ENCODE data around the gene BRAF. TPM values are rescaled to one million over a fixed set of nuclear protein-coding genes. Genes with fewer than 3 reads are reported as not detected.

BRAF gene
- total RNA-seq, 1 donor from 2014 or later: 48.0 TPM

DNA sequence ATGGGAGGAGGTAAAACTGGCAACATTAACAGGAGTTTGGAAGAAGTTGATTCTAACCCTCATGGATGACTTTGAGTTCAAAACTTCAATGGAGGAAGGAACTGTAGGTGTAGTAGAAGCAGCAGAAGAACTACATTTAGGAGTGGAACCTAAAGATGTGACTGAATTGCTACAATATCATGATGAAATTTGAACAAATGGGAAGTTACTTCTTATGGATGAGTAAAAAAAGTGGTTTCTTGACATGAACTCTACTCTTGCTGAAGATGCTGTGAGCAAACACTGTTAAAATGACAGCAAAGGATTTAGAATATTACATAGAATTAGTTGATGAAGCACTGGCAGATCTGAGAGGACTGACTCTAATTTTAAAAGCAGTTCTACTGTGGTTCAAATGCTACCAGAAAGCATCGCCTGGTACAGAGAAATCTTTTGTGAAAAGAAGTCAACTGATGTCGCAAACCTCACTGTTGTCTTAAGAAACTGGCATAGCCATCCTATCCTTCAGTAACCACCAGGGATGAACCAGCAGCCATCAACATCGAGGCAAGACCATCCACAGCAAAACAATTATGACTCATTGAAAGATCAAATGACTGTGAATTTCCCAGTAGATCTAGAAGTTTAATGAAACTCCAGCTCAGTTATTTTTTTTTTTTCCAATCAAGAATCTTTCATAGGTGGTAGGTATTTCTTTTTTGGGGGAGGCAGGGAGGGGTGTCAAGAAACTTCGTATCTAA is 20.8 kb downstream of the BRAF start:
- DNase-seq (ENCODE audit: low spot score): no peak
- H4K20me1 ChIP-seq (ENCODE audit: low read depth): peaks cover 33% of the 10 kb centered on the region
- H3K9ac ChIP-seq: no peak overlapping the region
- H3K4me2 ChIP-seq: no peak overlapping the region
- H3F3A ChIP-seq (ENCODE audit: low read depth): peaks cover 19% of the 10 kb centered on the region
- no peaks in the 10 kb centered on the region for H3K27me3 ChIP-seq
- peaks cover 96% of the 10 kb centered on the region for H3K79me2 ChIP-seq (ENCODE audit: low read depth)
- TF ChIP-seq CTCF (IDR thresholded peaks at IDR 0.05) (no peak), EZH2phosphoT487 (IDR thresholded peaks at IDR 0.05) (no peak), EZH2 (IDR thresholded peaks at IDR 0.05) (no peak)
- no peak overlapping the region for H2AFZ ChIP-seq (replicated peaks)
- H3K36me3 Mint-ChIP-seq: peaks cover 39% of the 10 kb centered on the region
- peaks cover 15% of the 10 kb centered on the region for H3K4me1 ChIP-seq
- H3K9me3 Mint-ChIP-seq: peaks cover 49% of the 10 kb centered on the region
- no peaks in the 10 kb centered on the region for H3K27me3 Mint-ChIP-seq (ENCODE audit: insufficient read depth, low read depth)
- no peaks in the 10 kb centered on the region for H3K9me3 ChIP-seq (ENCODE audit: low read depth)
- no peak overlapping the region for H3K4me3 Mint-ChIP-seq
- H3K4me3 ChIP-seq: no peak overlapping the region
- no peak overlapping the region for H3K27ac ChIP-seq
- no peaks in the 10 kb centered on the region for H3K4me1 Mint-ChIP-seq
- no peaks in the 10 kb centered on the region for H3K36me3 ChIP-seq
- H3K27ac Mint-ChIP-seq: no peak overlapping the region

DNA sequence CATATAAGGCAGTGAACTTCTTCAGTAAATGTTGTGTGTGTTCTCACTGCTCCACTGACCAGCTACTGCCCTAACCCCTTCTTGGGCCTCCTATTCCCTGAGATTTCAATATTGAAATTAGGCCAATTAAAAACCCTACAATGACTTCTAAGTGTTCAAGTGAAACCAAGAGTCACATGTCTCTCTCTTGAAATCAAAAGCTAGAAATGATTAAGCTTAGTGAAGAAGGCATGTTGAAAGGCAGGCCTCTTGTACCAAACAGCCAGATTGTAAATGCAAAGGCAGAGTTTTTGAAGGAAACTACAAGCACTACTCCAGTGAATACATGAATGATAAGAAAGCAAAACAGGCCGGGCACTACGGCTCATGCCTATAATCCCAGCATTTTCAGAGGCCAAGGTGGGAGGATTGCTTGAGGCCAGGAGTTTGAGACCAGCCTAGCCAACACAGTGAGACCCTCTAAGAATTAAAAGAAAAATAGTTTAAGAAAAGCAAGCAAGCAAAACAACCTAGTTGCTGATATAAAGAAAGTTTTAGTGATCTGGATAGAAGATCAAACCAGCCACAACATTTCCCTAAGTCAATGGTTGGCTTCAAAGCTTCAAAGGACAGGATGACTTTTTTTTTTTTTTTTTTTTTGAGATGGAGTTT is 22.3 kb downstream of the BRAF start:
- H3K36me3 Mint-ChIP-seq: peaks cover 32% of the 10 kb centered on the region
- H3K9ac ChIP-seq: no peak overlapping the region
- H3K36me3 ChIP-seq: no peaks in the 10 kb centered on the region
- no peaks in the 10 kb centered on the region for H3K27me3 ChIP-seq
- no peaks in the 10 kb centered on the region for H3K4me1 Mint-ChIP-seq
- H4K20me1 ChIP-seq (ENCODE audit: low read depth): peaks cover 41% of the 10 kb centered on the region
- H3K27ac Mint-ChIP-seq: no peak overlapping the region
- no peak for DNase-seq (ENCODE audit: low spot score)
- no peaks in the 10 kb centered on the region for H3K27me3 Mint-ChIP-seq (ENCODE audit: insufficient read depth, low read depth)
- H3K4me3 ChIP-seq: no peak overlapping the region
- H3F3A ChIP-seq (ENCODE audit: low read depth): peaks cover 19% of the 10 kb centered on the region
- peaks cover 42% of the 10 kb centered on the region for H3K9me3 Mint-ChIP-seq
- TF ChIP-seq EZH2phosphoT487 (IDR thresholded peaks at IDR 0.05) (no peak), EZH2 (IDR thresholded peaks at IDR 0.05) (no peak), CTCF (IDR thresholded peaks at IDR 0.05) (no peak)
- peaks cover 18% of the 10 kb centered on the region for H3K4me1 ChIP-seq
- H3K4me2 ChIP-seq: no peak overlapping the region
- H3K79me2 ChIP-seq (ENCODE audit: low read depth): peaks cover 96% of the 10 kb centered on the region
- no peak overlapping the region for H3K4me3 Mint-ChIP-seq
- no peak overlapping the region for H2AFZ ChIP-seq (replicated peaks)
- H3K9me3 ChIP-seq (ENCODE audit: low read depth): no peaks in the 10 kb centered on the region
- H3K27ac ChIP-seq: no peak overlapping the region

DNA sequence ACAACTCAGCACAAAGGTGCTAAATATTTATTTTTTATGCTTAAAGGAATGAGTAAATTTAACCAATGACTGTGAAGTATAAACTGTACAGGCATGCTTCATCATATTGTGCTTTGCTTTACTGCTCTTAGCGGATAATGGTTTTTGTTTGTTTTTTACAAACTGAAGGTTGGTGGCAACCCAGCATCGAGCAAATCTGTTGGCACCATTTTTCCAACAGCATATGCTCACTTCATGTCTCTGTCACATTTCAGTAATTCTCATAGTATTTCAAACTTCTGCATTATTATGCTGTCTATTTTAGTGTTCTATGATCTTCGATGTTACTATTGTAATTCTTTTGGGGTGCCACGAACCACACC is 22.8 kb downstream of the BRAF start:
- Mint-ChIP-seq H3K27ac (no peak overlapping the region), H3K36me3 (peaks cover 34% of the 10 kb centered on the region), H3K27me3 (ENCODE audit: insufficient read depth, low read depth) (no peaks in the 10 kb centered on the region), H3K4me3 (no peak overlapping the region), H3K9me3 (peaks cover 40% of the 10 kb centered on the region), H3K4me1 (no peaks in the 10 kb centered on the region)
- H3K27ac ChIP-seq: no peak overlapping the region
- peaks cover 19% of the 10 kb centered on the region for H3F3A ChIP-seq (ENCODE audit: low read depth)
- H4K20me1 ChIP-seq (ENCODE audit: low read depth): peaks cover 44% of the 10 kb centered on the region
- H2AFZ ChIP-seq (replicated peaks): no peak overlapping the region
- H3K27me3 ChIP-seq: no peaks in the 10 kb centered on the region
- peaks cover 96% of the 10 kb centered on the region for H3K79me2 ChIP-seq (ENCODE audit: low read depth)
- no peaks in the 10 kb centered on the region for H3K9me3 ChIP-seq (ENCODE audit: low read depth)
- no peak overlapping the region for H3K4me3 ChIP-seq
- H3K4me1 ChIP-seq: peaks cover 18% of the 10 kb centered on the region
- TF ChIP-seq CTCF (IDR thresholded peaks at IDR 0.05) (no peak), EZH2 (IDR thresholded peaks at IDR 0.05) (no peak), EZH2phosphoT487 (IDR thresholded peaks at IDR 0.05) (no peak)
- H3K9ac ChIP-seq: no peak overlapping the region
- H3K4me2 ChIP-seq: no peak overlapping the region
- no peaks in the 10 kb centered on the region for H3K36me3 ChIP-seq
- DNase-seq (ENCODE audit: low spot score): no peak
